DOHH2 (cell line): ENCODE results near the gene FTSJ1.

Experiments
- H3F3A ChIP-seq: fragments of 200-600 bp; sonication (generic), shearing (Covaris generic); 2 replicates; pipeline ENCODE4 v1.6.0; 2016; ENCODE audit warnings: antibody characterized with exemption, mild to moderate bottlenecking; ENCODE audit not compliant: control insufficient read depth, insufficient read depth
- H3K27ac ChIP-seq: fragments of 200-600 bp; sonication (generic); 2 replicates; pipeline ENCODE4 v1.5.1; 2014; ENCODE audit warnings: low read depth, mild to moderate bottlenecking, low read length, moderate library complexity
- H3K27me3 ChIP-seq: fragments of 200-600 bp; sonication (generic); 2 replicates; pipeline ENCODE4 v1.6.1; 2014; ENCODE audit warnings: mild to moderate bottlenecking, low read length, mixed read lengths; ENCODE audit not compliant: control insufficient read depth
- H3K36me3 ChIP-seq: fragments of 200-600 bp; sonication (generic); 2 replicates; pipeline ENCODE4 v1.6.1; 2014; ENCODE audit warnings: mild to moderate bottlenecking, low read length, moderate library complexity, mixed read lengths; ENCODE audit not compliant: control insufficient read depth
- H3K4me1 ChIP-seq: fragments of 200-600 bp; sonication (generic); 2 replicates; pipeline ENCODE4 v1.6.1; 2014; ENCODE audit warnings: mild to moderate bottlenecking, low read length, mixed read lengths; ENCODE audit not compliant: control insufficient read depth
- H3K4me2 ChIP-seq: fragments of 200-600 bp; sonication (generic); 2 replicates; pipeline ENCODE4 v1.6.0; 2014; ENCODE audit warnings: mild to moderate bottlenecking, low read length, moderate library complexity
- H3K4me3 ChIP-seq: fragments of 200-600 bp; sonication (generic); 2 replicates; pipeline ENCODE4 v1.5.1; 2014; ENCODE audit warnings: mild to moderate bottlenecking, low read length, mixed read lengths
- H3K79me2 ChIP-seq: fragments of 200-600 bp; sonication (generic); 2 replicates; pipeline ENCODE4 v1.6.1; 2014; ENCODE audit warnings: mild to moderate bottlenecking, low read length, mixed read lengths; ENCODE audit not compliant: control insufficient read depth
- H3K9me2 ChIP-seq: fragments of 200-600 bp; sonication (generic); replicated peaks from 2 replicates; pipeline ENCODE4 v1.6.1; 2014; ENCODE audit warnings: mild to moderate bottlenecking, low read length, mixed read lengths; ENCODE audit not compliant: control insufficient read depth
- H3K9me3 ChIP-seq: fragments of 200-600 bp; sonication (generic); 2 replicates; pipeline ENCODE4 v1.6.1; 2014; ENCODE audit warnings: antibody characterized with exemption, low read length, mixed read lengths; ENCODE audit not compliant: control insufficient read depth, insufficient read depth
- H4K20me1 ChIP-seq: fragments of 200-600 bp; sonication (generic); 2 replicates; pipeline ENCODE4 v1.6.0; 2014; ENCODE audit warnings: low read depth, mild to moderate bottlenecking, antibody characterized with exemption, low read length, moderate library complexity; ENCODE audit not compliant: control insufficient read depth, insufficient read depth
- EZH2phosphoT487 ChIP-seq: fragments of 200-600 bp; sonication (generic); IDR thresholded peaks from 2 replicates; pipeline ENCODE4 v1.6.1; 2017; ENCODE audit warnings: borderline replicate concordance, mild to moderate bottlenecking, antibody characterized with exemption, low read length, moderate library complexity, mixed read lengths
- TF ChIP-seq, protein P1 (sequence below): fragments of 200-600 bp; sonication (generic); IDR thresholded peaks from one replicate; pipeline ENCODE4 v1.5.1; 2014; ENCODE audit warnings: antibody characterized with exemption, mild to moderate bottlenecking, low read depth, low read length; ENCODE audit not compliant: poor library complexity, severe bottlenecking

FTSJ1 gene

DNA sequence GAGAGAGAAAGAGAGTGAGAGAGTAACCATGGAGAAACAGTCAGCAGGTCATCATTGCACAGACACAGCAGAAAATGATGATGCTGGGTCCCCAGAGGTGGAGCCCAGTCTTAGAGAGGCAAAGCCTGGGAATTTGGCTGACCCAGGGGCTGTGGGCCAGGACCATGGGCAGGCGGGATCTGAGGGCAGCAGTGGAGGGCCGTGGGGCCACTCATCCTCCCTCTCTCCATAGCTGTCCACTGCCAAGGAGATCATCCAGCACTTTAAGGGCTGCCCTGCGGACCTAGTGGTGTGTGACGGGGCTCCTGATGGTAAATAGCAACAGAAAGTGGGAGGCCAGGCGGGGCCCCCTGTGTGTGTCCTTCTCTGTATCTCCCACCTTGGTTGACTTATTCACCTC, 2.8 kb downstream of the FTSJ1 start:
- H3K9me3 ChIP-seq = no peaks in the 10 kb centered on the region
- H3F3A ChIP-seq = no peaks in the 10 kb centered on the region
- peaks cover 31% of the 10 kb centered on the region for H3K36me3 ChIP-seq
- H4K20me1 ChIP-seq = 0 out of 2 replicates have a peak, but pooled peaks cover 4% of the 10 kb centered on the region
- no peak overlapping the region for H3K4me2 ChIP-seq
- peaks cover 42% of the 10 kb centered on the region for H3K79me2 ChIP-seq
- no peaks in the 10 kb centered on the region for H3K9me2 ChIP-seq
- no peak overlapping the region for H3K4me3 ChIP-seq
- peaks cover 14% of the 10 kb centered on the region for H3K4me1 ChIP-seq
- H3K27ac ChIP-seq = no peak overlapping the region
- no peaks in the 10 kb centered on the region for H3K27me3 ChIP-seq
- TF ChIP-seq, protein P1, sequence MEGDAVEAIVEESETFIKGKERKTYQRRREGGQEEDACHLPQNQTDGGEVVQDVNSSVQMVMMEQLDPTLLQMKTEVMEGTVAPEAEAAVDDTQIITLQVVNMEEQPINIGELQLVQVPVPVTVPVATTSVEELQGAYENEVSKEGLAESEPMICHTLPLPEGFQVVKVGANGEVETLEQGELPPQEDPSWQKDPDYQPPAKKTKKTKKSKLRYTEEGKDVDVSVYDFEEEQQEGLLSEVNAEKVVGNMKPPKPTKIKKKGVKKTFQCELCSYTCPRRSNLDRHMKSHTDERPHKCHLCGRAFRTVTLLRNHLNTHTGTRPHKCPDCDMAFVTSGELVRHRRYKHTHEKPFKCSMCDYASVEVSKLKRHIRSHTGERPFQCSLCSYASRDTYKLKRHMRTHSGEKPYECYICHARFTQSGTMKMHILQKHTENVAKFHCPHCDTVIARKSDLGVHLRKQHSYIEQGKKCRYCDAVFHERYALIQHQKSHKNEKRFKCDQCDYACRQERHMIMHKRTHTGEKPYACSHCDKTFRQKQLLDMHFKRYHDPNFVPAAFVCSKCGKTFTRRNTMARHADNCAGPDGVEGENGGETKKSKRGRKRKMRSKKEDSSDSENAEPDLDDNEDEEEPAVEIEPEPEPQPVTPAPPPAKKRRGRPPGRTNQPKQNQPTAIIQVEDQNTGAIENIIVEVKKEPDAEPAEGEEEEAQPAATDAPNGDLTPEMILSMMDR = no peak
- TF ChIP-seq EZH2phosphoT487 = no peak

GRCh38 chrX:48480142-48480541, 4.1 kb downstream of the FTSJ1 start:
- Histone ChIP-seq H3K36me3 (peaks cover 33% of the 10 kb centered on the region), H3K4me1 (peaks cover 6% of the 10 kb centered on the region), H3K79me2 (peaks cover 36% of the 10 kb centered on the region), H4K20me1 (0 out of 2 replicates have a peak, but pooled peaks cover 4% of the 10 kb centered on the region), H3F3A (no peaks in the 10 kb centered on the region), H3K9me3 (no peaks in the 10 kb centered on the region), H3K4me2 (no peak overlapping the region), H3K4me3 (no peak overlapping the region), H3K9me2 (no peaks in the 10 kb centered on the region), H3K27me3 (no peaks in the 10 kb centered on the region), H3K27ac (no peak overlapping the region)
- TF ChIP-seq EZH2phosphoT487 = no peak
- TF ChIP-seq, protein P1 = no peak

GRCh38 chrX:48480583-48480982, 4.6 kb downstream of the FTSJ1 start:
- peaks cover 33% of the 10 kb centered on the region for H3K79me2 ChIP-seq
- no peaks in the 10 kb centered on the region for H3K9me3 ChIP-seq
- H3K36me3 ChIP-seq = peaks cover 36% of the 10 kb centered on the region
- H3K4me3 ChIP-seq = no peak overlapping the region
- no peaks in the 10 kb centered on the region for H3K9me2 ChIP-seq
- 0 out of 2 replicates have a peak, but pooled peaks cover 4% of the 10 kb centered on the region for H4K20me1 ChIP-seq
- no peaks in the 10 kb centered on the region for H3K27me3 ChIP-seq
- H3K4me1 ChIP-seq = peaks cover 6% of the 10 kb centered on the region
- no peak overlapping the region for H3K27ac ChIP-seq
- H3F3A ChIP-seq = no peaks in the 10 kb centered on the region
- TF ChIP-seq EZH2phosphoT487 = no peak
- TF ChIP-seq, protein P1 = no peak
- no peak overlapping the region for H3K4me2 ChIP-seq

DNA sequence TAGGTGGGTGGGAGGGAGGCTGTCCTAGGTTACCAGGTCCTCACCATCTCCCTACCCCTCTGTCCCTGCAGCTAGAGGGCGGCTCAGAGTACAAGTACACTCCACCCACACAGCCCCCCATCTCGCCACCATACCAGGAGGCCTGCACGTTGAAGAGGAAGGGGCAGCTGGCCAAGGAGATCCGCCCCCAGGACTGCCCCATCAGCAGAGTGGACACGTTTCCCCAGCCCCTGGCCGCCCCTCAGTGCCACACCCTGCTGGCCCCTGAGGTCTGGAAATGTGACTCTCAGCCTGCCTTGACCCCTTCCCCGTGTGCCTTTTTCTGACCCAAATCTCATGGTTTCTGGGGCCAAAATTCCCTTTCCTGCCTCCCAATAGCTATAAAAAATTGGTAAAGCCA, 6.5 kb downstream of the FTSJ1 start:
- no peak overlapping the region for H3K4me2 ChIP-seq
- H3K9me2 ChIP-seq = no peaks in the 10 kb centered on the region
- peaks cover 2% of the 10 kb centered on the region for H3K4me1 ChIP-seq
- H3K27me3 ChIP-seq = no peaks in the 10 kb centered on the region
- peaks cover 16% of the 10 kb centered on the region for H3K79me2 ChIP-seq
- H3K36me3 ChIP-seq = peaks cover 39% of the 10 kb centered on the region
- no peak overlapping the region for H3K27ac ChIP-seq
- no peaks in the 10 kb centered on the region for H4K20me1 ChIP-seq
- H3K9me3 ChIP-seq = no peaks in the 10 kb centered on the region
- no peak overlapping the region for H3K4me3 ChIP-seq
- TF ChIP-seq, protein P1 = no peak
- no peak for TF ChIP-seq EZH2phosphoT487
- no peaks in the 10 kb centered on the region for H3F3A ChIP-seq
